Tongue (tissue), 2 donors: ENCODE data around the gene CES5A. TPM values are rescaled to one million over a fixed set of nuclear protein-coding genes. Genes with fewer than 3 reads are reported as not detected.
"Not testable (repeated sequence)": the region's sequence is repeated elsewhere in the genome, so short reads cannot be mapped to it uniquely, and the experiment has no call there.

ENCODE experiments used
- DNase-seq: peaks from one replicate; pipeline ENCODE4 v3.0.0-alpha.2; 2015
- total RNA-seq: library from RNA; depleted of rRNA; stranded (reverse); fragments of >200 nt; gene quantifications from one replicate; pipeline ENCODE4 v1.2.3, GENCODE V29; 2014

The CES5A gene, protein sequence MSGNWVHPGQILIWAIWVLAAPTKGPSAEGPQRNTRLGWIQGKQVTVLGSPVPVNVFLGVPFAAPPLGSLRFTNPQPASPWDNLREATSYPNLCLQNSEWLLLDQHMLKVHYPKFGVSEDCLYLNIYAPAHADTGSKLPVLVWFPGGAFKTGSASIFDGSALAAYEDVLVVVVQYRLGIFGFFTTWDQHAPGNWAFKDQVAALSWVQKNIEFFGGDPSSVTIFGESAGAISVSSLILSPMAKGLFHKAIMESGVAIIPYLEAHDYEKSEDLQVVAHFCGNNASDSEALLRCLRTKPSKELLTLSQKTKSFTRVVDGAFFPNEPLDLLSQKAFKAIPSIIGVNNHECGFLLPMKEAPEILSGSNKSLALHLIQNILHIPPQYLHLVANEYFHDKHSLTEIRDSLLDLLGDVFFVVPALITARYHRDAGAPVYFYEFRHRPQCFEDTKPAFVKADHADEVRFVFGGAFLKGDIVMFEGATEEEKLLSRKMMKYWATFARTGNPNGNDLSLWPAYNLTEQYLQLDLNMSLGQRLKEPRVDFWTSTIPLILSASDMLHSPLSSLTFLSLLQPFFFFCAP
- total RNA-seq, result not detected

DNA sequence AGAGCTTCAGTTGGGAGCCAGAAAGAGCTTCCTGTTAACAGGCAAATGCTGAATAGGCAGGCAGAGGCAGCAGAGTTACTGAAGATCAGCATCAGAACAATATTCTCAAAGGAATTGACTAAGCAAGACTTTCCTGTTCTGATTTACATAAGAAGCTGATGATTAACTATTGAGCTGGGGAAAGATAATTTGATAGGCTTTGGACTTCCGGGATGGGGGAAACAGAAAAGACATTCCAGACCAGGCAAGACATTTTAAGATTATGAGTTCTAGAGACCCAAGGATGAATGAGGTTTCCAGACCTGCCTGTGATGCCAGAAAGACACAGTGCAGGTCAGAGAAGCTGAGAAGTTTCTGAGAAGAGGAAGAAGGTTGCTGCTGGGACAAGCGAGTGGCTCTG, at the start of gene CES5A:
TSS of gene CES5A (minus strand) at position 101 of the 400 bp plus-strand sequence. CDS start 152 bp downstream, outside the sequence.
- no peak for DNase-seq

DNA sequence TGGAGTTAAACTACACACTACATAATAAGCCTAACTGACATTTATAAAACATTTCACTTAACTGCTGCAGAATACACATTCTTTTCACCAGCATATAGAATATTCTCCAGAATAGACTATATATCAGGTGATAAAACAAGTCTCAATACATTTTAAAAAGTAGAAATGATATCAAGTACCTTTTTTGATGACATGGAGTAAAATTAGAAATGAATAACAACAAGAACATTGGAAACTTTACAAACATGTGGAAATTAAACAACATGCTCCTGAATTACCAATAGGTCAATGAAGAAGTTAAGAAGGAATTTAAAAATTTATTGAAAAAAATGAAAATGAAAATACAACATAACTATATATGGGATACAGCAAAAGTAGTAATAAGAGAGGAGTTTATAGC, 47.5 kb upstream of the CES5A start:
- DNase-seq, result no peak

DNA sequence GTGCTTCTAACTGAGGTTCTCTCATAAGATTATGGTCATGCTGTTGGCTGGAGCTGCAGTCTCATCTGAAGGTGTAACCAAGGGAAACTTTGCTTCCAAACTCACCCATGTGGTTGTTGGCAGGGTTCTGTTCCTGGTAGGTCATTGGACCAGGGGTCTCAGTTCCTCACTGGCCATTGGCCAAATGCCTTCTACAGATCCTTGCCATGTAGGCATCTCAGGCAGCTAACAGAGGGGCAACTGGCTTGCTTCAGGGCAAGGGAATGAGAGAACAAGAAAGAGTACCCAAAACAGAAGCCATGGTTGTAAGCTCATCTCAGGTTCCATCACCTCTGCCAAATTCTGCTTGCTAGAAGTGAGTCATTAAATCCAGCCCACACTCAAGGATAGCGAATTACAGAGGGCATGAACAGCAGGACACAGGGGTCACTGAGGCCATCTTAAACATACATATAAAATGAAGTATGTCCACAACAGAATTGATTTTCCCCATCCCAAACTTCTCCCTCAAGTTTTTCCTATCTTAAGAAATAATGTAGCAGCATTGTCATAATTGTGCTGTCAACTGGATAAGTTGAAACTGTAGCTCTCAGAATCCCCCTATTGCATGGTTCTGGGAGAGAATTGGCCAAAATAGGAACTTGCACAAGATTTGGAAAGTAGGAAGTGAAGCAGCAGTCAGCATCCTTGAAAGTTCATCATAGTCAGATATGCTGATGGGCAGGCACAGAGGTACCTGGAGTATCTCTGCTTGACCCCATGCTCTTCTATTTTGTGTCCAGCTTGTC, 42.4 kb upstream of the CES5A start:
- DNase-seq, result no peak

DNA sequence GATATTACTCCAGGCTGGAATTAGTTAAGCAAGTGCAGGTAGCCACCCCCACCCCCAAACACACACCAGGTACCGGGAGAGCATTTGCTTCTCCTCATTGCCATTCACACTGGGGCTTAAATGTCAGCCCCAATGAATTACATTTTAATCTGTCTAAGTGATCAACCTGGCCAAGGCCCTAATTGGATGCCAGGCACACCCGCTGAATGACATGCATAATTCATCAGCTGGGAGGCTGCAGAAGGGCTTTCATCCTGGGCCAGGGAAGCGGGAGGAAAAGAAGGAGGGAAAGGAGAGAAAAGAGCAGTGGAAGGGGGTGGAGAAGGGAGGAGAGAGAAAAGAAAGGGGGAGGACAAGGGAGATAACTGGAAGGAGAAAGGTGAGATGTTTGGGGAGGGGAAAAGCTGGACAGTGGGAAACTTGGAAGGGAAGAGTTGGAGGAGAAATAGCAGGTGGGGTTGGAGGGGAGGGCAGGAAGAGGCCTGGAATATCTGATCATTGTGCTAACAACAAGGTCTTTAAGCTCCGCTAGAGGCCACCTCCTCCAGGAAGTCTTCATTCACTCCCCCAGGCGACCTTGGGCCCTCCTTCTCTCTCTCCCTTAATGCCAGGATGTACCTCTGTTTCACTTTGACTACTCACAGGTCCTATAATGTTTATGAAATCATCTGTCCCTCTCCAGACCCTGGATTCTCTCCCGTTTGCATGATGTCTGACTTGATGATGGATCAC, 40.1 kb upstream of the CES5A start:
- no peak for DNase-seq

DNA sequence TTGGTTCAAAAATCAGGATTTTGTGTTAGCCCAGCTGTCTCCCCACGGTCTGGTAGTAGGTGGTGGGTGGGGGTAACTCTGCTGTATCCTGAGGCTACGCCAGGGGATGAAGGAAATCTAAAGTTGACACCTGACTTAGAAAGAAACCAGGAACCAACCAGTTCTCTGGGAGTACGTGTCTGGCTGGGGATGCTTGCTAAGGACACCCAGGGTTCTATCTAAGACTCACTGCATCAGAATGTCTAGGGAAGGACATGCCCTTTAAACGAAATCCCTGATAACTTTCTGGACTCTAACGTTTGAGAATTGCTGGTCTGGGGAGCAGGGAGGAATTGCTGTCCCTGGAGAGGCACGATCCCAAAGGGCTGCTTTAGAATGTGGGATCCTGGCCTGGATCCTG, 39.2 kb upstream of the CES5A start:
- no peak for DNase-seq

DNA sequence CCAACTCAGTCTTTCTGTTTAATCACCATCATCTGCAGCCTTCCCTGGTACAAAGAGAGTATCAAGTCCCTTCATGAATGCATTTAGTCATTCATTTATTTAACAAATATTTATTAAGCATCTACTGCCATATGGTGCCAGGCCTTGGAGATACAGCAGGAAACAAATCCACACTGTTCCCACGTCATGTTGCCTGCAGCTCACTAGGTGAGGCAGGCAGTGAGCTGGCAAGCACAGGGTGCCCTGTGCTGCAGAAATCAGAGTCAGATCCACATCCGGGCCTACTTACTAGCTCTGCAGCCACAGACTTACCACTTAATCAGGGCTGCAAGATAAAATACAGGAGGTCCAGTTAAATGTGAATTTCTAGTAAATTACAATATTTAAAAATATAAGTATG, 38.5 kb upstream of the CES5A start:
- no peak for DNase-seq

DNA sequence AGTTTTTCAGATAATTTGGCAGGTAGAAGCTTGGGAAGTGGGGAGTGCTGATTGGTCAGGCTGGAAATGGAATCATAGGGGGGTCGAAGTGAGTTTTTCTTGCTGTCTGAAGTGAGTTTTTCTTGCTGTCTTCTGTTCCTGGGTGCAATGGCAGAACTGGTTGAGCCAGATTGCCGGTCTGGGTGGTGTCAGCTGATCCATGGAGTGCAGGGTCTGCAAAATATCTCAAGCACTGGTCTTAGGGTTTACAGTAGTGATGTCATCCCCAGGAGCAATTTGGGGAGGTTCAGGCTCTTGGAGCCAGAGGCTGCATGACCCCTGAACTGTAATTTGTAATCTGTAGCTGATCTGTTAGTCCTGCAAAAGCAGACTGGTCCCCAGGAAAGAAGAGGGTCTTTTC, 37.9 kb upstream of the CES5A start:
- DNase-seq, result not testable (repeated sequence)

DNA sequence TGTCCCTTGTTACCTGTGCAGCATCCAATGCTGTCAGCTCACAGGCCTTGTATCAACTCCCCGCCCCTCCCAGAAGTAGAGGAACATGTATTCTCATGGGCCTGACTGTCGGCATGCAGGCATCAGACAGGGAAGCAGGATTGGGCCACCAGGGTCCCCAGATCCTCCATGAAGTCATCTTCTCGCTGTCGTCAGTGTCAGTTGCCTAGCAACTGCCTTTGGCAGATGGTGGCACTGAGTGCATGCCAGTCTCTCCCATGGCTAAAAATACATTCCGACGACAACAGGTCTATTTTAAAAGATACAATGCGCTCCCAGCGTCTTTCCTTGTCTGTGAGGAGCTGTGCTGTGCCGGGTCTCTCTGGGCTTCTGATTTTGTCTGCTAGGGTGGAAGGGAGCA, 36.8 kb upstream of the CES5A start:
- DNase-seq, result peak; percentile 71

DNA sequence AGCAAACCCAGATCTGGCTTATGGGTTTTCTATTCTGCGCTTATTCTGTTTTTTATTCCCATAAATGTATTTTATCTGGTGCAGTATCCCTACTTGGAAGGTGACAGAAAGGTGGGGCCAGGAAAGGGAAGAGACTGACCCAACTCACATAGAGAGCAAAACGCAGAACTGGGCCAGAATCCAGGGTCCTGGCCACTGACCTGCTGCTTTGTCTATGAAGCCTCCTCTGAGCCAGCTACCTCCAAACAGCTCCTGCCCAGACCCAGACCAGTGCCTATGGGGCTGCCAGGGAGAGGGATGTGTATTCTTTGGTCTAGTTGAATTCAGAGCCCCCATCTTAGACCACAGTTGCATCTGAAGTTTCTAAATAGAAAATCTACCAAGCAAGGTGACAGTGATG, 36.4 kb upstream of the CES5A start:
- DNase-seq, result no peak

DNA sequence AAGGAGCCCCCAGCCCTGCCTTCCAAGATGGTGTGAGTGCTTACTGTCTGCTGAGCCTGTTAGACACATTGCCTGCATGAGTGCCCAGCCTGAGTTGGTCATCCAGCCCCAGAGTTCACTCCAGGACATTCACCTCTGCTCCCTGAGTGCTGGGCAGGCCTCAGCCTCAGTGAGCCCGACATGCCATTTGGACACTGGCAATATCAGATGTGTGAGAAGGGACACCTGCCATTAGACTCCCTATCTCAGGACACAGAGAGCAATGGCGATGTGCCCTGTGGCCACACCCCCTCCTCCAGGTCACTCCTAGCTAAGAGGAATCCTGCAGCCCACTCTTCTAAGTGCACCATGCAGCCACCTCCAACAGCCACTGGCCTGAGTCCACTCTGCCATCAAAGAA, 34.7 kb upstream of the CES5A start:
- no peak for DNase-seq

DNA sequence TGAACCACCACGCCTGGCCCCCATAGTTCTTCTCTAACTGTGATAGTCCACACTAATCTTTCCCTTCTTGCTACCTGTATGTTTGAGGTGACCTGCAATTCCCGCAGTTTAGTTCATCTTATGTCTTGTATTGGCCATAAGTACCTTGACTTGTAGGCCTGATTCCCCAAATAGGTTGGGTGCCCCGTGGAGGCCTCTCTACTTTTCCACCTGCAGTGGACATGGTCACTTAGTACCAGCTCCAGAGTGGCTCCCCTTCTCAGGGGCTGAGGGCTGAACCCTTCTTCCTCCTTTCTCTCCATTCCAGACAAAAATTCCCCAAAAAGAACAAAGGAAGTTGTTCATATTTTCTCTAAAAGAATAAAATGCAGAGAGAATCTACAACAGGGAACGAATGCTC, 33.5 kb upstream of the CES5A start:
- DNase-seq, result no peak

DNA sequence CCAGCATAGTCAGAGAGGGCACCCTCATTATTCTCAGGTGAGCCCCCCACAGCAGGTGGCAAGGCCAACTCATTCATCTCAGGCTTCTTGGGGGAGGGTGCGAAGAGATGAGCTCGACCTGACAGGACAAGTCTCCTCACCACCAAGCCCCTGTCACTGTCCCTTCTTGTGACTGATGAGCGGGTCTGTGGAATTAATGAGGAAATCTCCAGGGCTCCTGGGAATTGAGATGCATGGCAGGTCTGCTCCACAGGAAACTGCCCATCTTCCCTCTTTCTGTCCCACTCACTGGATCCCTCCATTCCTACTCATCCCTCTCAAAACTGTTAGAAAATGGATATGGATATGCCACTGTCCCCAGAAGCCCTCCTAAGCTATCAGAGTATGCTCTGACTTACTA, 32.5 kb upstream of the CES5A start:
- DNase-seq, result no peak

DNA sequence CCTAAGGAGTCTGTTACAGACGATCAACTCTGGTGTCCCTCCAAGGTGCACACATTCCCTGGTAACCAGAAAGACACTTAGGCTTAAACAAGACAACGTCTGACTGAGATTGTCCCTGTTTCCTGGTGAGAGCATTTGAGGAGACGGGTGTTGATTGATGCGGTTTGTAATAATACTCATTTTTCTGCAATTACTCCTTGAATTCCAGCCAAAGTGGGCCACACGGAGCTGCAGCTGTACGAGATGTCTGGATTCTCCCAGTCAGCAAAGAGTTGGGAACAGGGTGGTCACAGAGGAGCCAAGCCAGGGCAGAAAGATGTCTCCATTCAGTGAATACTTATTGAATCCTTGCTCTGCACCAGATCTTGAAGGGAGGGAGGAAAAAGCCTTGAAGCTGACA, 30.9 kb upstream of the CES5A start:
- no peak for DNase-seq

DNA sequence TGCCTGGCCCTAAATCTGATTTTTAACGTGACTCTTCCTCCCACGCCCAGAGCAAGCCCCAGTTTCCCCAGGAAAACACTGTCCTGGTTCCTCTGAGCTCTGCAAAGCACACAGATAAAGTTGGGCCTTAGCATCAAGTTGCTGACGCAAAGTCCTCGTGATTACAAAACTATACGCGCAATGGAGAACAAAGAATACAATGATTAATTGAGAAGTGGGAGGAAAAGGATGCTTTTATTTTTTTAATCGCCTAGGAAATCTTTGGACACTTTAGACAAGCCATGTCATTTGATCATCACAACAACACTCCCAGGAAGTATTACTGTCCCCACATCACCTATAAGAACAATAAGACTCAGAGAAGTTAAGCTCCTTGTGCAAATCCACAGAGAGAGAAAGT, 30.5 kb upstream of the CES5A start:
- DNase-seq, result no peak

DNA sequence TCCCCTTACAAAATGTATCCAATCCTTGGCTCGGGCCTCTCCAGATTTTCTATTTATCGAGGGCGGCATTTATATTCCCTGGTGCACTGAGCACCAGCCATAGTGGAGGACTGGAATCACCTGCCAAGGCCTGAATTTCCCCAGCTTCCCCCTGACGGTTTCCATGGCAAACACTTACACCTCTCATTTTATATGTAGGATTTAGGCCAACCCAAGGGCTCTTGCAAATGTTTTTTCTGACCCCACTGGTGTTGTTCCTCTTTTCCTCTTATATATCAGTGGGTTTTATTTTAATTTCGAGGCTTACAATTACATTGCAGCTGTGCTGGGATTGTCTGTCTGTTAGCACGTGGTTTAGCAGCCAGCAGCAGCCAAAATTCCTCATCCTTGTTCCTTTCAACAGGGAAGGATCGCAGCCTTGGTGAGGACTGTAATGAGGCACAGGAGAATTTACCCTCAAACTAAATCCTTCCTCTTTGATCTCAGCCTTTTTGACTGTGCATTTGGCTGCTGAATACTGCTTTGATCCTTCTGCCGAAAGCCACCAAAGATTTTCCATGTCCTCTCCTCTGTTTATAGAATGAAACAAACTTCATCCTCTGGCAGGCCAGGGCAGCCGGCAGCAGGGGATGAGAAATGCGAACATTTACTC, 26.5 kb upstream of the CES5A start:
- DNase-seq, result peak; percentile 61

DNA sequence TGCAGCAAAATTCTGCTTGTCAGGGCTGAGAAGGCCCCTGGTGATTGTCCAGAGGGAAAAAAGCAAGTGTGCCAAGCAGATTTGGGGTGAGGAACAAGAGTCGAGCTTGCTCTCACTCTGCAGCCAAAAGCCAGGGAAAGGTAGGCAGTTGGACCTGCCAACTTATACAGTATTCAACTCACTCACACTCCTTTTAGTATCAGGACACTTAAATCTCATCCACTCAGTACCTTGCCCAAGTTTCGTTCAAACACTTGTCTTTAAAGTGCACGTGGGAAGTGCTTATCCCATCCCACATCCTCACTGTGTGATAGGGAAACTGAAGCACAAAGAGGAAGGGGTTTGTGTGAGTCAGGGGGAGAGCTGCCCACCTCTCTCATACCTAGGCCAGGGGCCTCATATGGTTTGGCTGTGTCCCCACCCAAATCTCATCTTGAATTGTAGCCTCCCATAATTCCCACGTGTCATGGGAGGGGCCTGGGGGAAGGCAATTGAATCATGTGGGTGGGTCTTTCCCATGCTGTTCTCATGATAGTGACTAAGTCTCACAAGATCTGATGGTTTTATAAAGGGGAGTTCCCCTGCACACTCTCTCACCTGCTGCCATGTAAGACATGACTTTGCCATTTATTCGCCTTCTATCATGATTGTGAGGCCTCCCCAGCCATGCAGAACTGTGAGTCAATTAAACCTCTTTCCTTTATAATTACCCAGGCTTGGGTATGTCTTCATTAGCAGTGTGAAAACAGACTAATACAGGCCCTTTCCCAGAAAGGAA, 25.6 kb upstream of the CES5A start:
- DNase-seq, result no peak

DNA sequence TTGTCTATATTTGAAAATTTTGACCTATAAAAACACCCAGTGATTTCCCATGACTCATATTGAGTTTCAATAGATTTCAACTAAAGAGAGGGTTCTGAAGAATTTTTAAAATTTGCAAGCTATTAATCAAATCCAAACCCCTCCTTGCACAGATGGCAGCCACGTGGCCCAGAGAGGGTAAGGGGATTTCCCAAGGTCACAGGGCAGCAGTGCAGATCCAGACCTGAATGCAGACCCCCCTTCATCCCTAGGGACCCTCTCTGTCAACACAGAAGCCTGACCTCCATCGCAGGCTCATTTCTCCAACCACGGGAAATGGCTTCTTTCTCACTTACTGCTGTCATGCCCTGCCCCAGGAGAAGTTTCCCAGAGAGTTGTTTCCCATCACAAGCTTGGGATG, 24.7 kb upstream of the CES5A start:
- DNase-seq, result no peak

DNA sequence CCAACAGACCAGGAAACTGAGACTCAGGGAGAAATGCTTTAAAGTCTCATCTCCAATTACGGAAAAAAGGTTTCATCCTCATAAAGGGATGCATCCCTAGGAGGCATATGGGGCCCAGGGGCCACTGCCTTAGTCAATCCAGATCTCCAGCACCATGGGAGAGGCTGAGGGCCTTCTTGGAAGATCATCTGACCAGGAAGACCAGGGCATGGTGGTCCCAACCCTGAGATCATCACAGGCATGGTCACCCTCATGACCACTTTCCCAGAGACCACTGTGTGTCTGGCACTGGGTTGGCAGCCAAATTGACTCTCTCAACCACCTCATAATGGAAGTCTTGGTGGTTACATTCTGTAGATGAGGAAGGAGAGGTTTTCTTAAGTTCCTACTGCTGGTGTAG, 23.4 kb upstream of the CES5A start:
- no peak for DNase-seq

DNA sequence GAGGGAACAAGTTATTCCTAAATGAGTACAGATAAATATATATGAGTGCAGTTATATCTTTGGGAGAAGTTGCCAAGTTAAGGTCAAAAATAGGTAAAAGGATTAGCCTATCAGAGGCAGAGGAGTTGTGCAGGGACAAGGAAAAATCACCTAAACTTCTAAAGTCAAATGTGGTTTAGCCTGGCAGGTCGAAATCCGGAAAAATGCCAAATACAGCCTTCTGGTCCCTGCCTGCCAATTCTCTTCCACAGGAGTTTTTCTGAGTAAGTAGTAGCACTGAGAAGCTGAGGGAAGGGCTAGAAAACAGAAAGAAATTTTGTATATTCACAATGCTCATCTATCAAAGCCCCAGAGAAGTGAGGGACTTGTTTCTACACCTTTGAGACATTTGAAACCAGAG, 17.6 kb upstream of the CES5A start:
- DNase-seq, result no peak

DNA sequence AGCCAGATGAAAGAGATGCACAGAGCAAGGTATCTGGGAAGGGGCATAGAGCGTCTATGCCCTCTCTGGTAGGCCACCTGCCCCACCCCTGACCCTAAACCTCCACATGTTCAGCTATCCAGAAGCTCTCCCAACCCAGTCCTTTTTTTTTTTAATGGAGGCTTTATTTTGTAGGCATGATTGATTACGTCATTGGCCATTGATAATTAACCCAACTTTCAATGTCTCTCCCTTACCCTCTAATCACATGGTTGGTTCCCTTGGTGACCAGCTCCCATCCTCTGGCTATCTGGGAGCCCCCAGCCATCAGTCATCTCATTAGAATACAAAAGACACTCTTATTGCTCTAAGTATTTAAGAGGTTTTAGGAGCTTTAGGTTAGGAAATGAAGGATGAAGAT, 14.3 kb upstream of the CES5A start:
- no peak for DNase-seq

DNA sequence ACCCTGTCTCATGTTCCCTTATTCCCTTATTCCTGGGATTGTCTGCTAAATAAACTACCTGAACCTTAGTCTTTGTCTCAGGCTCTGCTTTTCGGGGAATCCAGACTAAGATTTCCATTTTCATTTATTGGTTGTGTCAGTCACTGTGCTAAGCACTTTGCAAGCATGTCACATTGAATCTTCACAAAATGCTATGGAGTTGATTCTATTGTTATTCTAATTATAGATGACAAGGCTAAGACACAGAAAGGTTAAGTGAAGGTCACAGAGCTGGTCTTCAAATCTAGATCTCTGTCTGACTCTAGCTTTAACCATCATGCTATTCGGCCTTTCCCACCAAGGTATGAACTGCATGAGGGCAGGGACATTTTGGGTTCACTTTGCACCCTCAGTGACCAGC, 13.4 kb upstream of the CES5A start:
- no peak for DNase-seq
